Measurements from ENCODE around the gene CCN5. TPM values are rescaled to one million over a fixed set of nuclear protein-coding genes. Genes with fewer than 3 reads are reported as not detected.
"Not testable (repeated sequence)": the region's sequence is repeated elsewhere in the genome, so short reads cannot be mapped to it uniquely, and the experiment has no call there.

The CCN5 gene
- under 1 TPM; 0.07 to 0.21 (median 0.13) TPM for polyA plus RNA-seq (ENCODE audit: insufficient read length in 10 of 10)
- long read RNA-seq, donor 1, result 0 reads
- long read RNA-seq, donor 2, result 0 reads
- long read RNA-seq, donor 3, result 0 reads
- long read RNA-seq, donor 4, result 0 reads
- long read RNA-seq, donor 5, result 0 reads
- long read RNA-seq, donor 6, result 0 reads
- long read RNA-seq, donor 7, result 0 reads
- long read RNA-seq, donor 8, result 0 reads
- long read RNA-seq, donor 9, result 0 reads

- DNase-seq, result peak; percentile 58 to 86 (median 73)
These were observed at the start of gene CCN5 for GRCh38 chr20:44714701-44715498. TSS of gene CCN5 (plus strand) at chr20:44715369. CDS start at chr20:44715391, 22 bp downstream.

GRCh38 chr20:44666066-44666465, 49.1 kb upstream of the CCN5 start:
- DNase-seq, result no peak

DNA sequence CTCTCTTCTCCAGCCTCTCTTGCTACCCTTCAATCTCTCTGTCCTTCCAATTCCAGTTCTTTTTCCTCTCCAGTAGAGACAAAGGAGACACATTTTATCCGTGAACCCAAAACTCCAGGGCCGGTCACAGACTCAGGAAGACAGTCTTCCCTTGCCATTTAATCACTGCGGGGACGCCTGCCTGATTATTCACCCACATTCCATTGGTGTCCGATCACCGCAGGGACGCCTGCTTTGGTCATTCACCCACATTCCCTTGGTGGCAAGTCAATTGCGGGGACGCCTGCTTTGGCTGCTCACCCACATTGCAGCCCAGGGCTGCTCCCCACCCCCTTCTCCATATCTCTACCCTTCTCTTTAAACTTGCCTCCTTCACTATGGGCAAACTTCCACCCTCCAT, 44.3 kb upstream of the CCN5 start:
- peak in 1 of 3 donors; percentile 41 for DNase-seq

DNA sequence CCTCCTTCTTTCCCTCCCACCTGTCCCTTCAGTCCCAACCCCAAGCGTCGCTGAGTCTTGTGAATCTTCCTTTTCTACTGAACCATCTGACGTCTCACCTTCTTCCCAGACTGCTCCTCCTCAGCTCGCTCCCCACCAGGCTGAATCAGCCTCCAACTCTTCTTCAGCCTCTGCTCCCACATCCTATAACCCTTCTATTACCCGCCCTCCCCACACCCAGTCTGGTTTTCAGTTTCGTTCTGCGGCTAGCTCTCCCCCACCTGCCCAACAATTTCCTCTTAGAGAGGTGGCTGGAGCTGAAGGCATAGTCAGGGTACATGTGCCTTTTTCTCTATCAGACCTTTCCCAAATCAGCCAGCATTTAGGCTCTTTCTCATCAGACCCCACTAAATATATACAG, 43.6 kb upstream of the CCN5 start:
- not testable (repeated sequence) for DNase-seq

DNA sequence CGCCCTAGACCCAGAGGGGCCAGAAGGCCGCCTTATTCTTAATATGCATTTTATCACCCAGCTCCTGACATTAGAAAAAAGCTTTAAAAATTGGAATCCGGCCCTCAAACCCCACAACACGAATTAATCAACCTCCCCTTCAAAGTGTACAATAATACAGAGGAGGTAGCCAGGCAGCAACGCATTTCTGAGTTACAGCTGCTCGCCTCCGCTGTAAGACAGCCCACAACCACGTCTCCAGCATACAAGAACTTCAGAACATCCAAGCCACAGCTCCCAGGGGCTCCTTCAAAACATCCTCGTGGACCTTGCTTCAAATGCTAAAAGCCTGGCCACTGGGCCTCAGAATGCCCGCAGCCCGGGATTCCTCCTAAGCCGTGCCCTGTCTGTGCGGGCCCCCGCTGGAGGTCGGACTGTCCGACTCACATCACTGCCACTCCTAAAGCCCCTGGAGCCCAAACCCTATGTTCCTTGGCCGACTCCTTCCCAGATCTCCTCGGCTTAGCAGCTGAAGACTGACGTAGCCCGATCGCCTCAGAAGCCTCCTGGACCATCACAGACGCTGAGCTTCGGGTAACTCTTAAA, 42.8 kb upstream of the CCN5 start:
- DNase-seq, result not testable (repeated sequence)

DNA sequence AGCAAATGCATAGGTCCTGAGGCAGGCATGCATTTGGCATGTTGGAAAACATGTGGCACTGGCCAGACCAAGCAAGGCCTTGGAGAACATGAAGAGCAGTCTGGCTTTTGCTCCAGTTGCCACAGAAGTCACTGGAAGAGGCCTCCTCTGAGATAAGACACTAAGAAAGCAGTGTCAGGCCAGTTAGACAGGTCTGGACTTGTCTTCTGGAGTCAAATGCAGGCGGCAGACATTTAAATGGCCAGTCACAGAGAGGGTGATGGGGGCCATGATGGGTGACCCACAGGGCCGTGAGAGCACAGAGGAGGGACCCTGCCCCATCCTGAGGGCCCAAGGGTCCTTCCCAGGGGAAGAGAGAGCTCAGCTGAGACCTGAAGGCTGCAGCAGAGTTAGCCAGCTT, 36.9 kb upstream of the CCN5 start:
- DNase-seq, result no peak

- DNase-seq, result no peak
These were observed 36.1 kb upstream of the CCN5 start for GRCh38 chr20:44678990-44679611.

GRCh38 chr20:44681796-44682566, 33.2 kb upstream of the CCN5 start:
- DNase-seq, result no peak

DNA sequence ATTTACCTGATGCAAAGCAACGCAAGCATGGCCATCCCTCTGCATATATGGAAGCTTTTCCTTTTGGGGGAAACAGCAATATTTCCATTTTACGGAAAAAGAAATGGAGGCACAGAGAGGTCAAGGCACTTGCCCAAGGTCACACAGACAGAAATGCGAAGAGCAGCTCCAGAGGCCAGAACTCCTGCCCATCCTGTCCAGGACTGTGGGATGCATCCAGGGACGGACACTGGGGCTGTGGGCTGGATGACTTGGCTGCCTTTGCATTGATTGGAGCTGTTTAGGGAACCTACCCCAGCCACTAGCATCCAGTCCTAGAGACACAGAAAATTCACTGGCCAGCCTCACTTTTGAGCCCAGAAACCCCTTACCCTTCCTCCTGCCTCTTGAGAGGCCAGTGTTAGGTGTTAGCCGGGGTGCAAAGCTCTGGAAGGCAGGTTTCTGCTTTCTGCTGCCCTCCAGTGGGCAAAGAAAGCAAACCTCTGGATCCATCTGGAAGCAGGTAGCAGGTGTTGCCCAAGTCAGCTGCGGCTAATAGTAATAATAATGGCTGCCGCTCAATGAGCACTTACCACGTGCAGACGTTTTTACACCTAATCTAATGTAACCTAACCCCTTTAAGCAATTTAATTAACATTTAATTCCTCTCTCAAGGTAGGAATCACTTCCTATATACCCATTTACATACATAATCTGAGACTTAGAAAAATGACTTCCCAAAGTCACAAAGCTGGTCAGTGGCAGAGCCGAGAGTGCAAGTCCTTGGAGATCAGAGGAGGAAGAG, 31.7 kb upstream of the CCN5 start:
- DNase-seq, result no peak

GRCh38 chr20:44684047-44684967, 30.9 kb upstream of the CCN5 start:
- DNase-seq, result no peak

- no peak for DNase-seq
These were observed 28.2 kb upstream of the CCN5 start for GRCh38 chr20:44686934-44687333.

DNA sequence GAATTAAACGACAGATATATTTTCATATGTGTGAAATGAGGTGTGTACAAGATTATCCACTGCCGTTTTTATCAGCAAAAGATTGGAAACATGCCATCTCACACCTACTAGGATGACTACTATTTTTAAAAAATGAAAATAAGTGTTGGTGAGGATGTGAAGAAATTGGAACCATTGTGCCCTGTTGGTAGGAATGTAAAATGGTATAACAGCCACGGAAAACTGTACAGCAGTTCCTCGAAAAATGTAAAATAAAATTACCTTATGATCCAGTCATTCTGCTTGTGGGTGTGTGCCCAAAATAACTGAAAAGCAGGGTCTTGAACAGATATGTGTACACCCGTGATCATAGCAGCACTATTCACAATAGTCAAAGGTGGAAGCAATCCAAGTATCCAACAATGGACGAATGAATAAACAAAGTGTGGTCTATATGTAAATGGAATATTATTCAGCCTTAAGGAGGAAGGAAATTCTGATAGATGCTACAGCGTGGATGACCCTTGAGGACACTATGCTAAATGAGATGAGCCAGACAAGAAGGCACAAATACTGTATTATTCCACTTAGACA, 27.0 kb upstream of the CCN5 start:
- no peak for DNase-seq

DNA sequence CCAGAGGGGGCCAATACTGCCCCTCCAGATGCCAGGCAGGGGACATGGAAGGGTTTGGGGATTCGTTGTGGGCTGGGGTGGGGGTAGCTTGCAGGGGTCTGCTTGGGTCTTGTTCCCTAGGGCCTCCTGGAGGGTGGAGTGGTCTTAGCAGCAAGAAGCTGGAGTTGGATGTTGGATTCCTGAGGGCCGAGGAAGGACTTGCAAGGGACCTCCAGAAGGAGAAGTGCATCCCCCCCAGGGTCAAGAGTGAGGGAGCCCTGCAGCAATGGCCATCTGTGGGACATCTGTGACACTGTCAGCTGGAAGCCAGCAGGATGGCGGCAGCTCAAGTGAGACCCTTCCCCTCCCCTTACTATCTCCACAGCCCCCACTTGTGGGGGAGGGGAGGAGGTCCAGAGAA, 25.4 kb upstream of the CCN5 start:
- DNase-seq, result no peak

- DNase-seq, result no peak
These were observed 24.3 kb upstream of the CCN5 start for GRCh38 chr20:44690781-44691423.

DNA sequence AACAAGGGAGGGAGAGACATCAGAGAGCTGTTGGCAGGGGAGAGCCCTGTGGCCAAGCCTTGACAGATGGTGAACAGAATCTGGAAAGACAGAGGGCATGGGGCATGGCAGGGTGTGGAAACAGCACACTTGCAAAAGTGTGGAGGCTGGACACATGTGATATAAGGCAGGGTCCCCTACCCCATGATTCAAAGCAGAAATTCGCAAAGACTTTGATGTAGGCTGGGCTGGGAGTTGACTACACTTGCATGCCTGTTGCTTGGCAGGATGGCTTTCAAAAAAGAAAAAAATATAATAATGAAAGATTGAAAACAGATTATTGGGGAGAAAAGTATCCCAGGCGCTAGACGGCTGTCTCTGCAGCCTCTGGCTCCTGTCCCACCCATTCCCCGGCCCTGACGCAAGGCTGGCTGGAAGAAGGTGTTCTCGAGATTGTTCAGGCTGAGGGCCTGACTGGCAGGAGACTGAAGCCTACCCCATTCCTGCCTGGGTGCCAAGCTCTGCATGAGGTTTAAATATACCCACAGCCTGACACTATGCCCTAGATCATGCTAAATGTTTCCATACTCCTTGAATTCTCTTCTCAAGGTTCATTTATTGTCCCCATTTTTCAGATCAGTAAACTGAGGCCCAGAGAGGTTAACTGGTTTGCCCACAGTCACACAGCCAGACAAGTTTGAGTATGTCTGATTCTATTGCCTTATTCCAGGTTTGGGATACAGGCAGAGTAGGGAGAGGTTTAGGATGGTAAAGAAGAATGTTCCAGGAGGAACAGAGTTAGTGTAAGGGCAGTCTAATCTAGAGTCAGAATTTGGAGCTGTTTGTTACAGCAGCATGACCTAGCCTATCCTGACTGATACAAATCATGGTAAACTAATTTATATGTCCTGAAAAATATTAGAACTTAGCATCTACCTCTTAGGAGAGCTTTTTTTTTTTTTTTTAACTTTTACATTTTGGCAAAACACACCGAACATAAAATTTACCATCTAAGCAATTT, 23.4 kb upstream of the CCN5 start:
- peak in 2 of 3 donors; percentile 58 to 72 for DNase-seq

DNA sequence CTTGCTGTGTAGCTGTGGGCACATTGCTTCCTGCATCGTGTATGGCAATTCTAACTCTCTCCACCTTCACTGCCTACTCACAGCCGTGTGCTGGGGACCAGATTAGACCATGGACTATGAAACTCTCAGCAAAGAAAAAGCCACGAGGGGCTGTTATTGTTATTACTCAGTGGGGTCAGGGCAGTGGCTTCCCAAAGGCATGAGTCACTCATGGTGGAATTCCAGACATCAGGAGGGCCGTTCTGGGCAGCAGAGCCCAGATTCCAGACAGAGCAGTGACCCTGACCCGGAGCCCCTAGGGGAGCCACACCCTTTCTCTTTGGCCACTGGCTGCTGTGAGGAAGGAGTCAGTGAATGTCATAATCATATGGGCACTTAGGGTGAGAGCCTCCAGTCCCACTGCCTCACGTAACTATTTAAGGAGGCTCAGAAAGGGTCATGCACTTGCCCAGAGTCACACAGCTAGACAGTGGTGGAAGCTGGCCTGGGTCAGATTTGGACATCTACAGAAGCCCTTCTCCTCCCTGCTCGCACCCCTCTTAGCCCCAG, 22.2 kb upstream of the CCN5 start:
- peak in 2 of 3 donors; percentile 41 to 84 for DNase-seq

DNA sequence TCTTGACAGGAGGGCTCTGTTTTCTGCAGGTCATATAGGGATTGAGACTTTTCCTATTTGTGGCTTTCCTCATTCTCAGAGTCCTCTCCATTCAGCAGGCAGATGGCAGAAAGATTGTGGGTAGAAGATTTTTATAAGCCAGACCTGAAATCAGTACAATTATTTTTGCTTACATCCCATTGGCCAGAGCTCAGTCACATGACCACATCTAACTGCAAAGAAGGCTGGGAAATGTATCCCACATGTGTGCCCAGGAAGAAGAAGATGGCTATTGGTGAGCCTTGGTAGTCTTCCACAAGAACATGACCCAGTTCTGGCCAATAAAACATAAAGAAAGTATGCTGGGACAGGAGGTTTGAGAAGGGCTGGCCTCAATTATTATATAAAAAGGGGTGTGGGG, 21.5 kb upstream of the CCN5 start:
- no peak for DNase-seq

Measured in muscle of back (tissue), 13 donors.